ENCODE results near the gene SPNS3. TPM values are rescaled to one million over a fixed set of nuclear protein-coding genes. Genes with fewer than 3 reads are reported as not detected.

SPNS3 gene
- total RNA-seq, 4 donors from 2014 or later: 0.69 TPM; not detected in 3

GRCh38 chr17:4440021-4440420 lies 6.3 kb downstream of the SPNS3 start:
- H3K27ac ChIP-seq: peak overlapping the region in 1 of 2 donors; percentile 52
- H3K9me3 ChIP-seq: no peaks in the 10 kb centered on the region
- H3K36me3 ChIP-seq: no peaks in the 10 kb centered on the region
- H3K4me3 ChIP-seq: no peak overlapping the region
- H3K4me1 ChIP-seq: no peaks in the 10 kb centered on the region
- DNase-seq: no peak
- no peak for TF ChIP-seq CTCF (IDR thresholded peaks at IDR 0.05)
- no peak for TF ChIP-seq POLR2A (IDR thresholded peaks at IDR 0.05)
- no peaks in the 10 kb centered on the region for H3K27me3 ChIP-seq
- intact Hi-C loops (cut with DNase I; ENCODE audit: low total_unique reads): no loop called here

GRCh38 chr17:4440690-4441686 lies 7.2 kb downstream of the SPNS3 start:
- TF ChIP-seq POLR2A (IDR thresholded peaks at IDR 0.05): no peak
- no peak for TF ChIP-seq CTCF (IDR thresholded peaks at IDR 0.05)

GRCh38 chr17:4442582-4442981 lies 8.8 kb downstream of the SPNS3 start:
- Histone ChIP-seq H3K4me1 (no peaks in the 10 kb centered on the region), H3K36me3 (no peaks in the 10 kb centered on the region), H3K4me3 (no peak overlapping the region), H3K27ac (no peak overlapping the region), H3K9me3 (no peaks in the 10 kb centered on the region), H3K27me3 (no peaks in the 10 kb centered on the region)
- no peak for DNase-seq
- intact Hi-C loops (cut with DNase I; ENCODE audit: low total_unique reads): no loop called here
- TF ChIP-seq POLR2A (IDR thresholded peaks at IDR 0.05) (no peak), CTCF (IDR thresholded peaks at IDR 0.05) (no peak)

More at GRCh38 chr17:4440690-4441686, 7.2 kb downstream of the SPNS3 start:
- Histone ChIP-seq H3K36me3 (no peaks in the 10 kb centered on the region), H3K27me3 (no peaks in the 10 kb centered on the region), H3K4me3 (no peak overlapping the region), H3K4me1 (no peaks in the 10 kb centered on the region), H3K9me3 (no peaks in the 10 kb centered on the region), H3K27ac (peak overlapping the region in 1 of 2 donors; percentile 52)
- intact Hi-C loops (cut with DNase I; ENCODE audit: low total_unique reads): no loop called here
- peak in 1 of 2 donors; percentile 32 for DNase-seq

- H3K36me3 ChIP-seq: no peaks in the 10 kb centered on the region
- intact Hi-C loops (cut with DNase I; ENCODE audit: low total_unique reads): no loop called here
- no peaks in the 10 kb centered on the region for H3K27me3 ChIP-seq
- H3K27ac ChIP-seq: no peak overlapping the region
- TF ChIP-seq POLR2A (IDR thresholded peaks at IDR 0.05) (no peak), CTCF (IDR thresholded peaks at IDR 0.05) (no peak)
- H3K4me3 ChIP-seq: no peak overlapping the region
- H3K9me3 ChIP-seq: no peaks in the 10 kb centered on the region
- no peaks in the 10 kb centered on the region for H3K4me1 ChIP-seq
- no peak for DNase-seq
Observed at GRCh38 chr17:4443476-4443875, 9.7 kb downstream of the SPNS3 start.

- Histone ChIP-seq H3K4me1 (no peaks in the 10 kb centered on the region), H3K27me3 (no peaks in the 10 kb centered on the region), H3K4me3 (no peak overlapping the region), H3K36me3 (no peaks in the 10 kb centered on the region), H3K27ac (no peak overlapping the region), H3K9me3 (no peaks in the 10 kb centered on the region)
- intact Hi-C loops (cut with DNase I; ENCODE audit: low total_unique reads): no loop called here
- TF ChIP-seq POLR2A (IDR thresholded peaks at IDR 0.05) (no peak), CTCF (IDR thresholded peaks at IDR 0.05) (no peak)
- no peak for DNase-seq
Observed at GRCh38 chr17:4444782-4445473, 11.2 kb downstream of the SPNS3 start.
